Right cardiac atrium (tissue), 5 donors: ENCODE data around the gene NTPCR. TPM values are rescaled to one million over a fixed set of nuclear protein-coding genes. Genes with fewer than 3 reads are reported as not detected.

Experiments used
- ATAC-seq, 2 donors: fragments of 200-7000 bp; cut with Tn5 transposase; one replicate each; pipeline versions ENCODE4 v1.8.0 to v1.9.1; 2020; ENCODE audit warnings: moderate library complexity in 2 of 2, mild to moderate bottlenecking in 1 of 2
- DNase-seq, 3 donors: peaks; one replicate each; pipeline ENCODE4 v3.0.0-alpha.2; 2020
- H3K27ac ChIP-seq: one replicate; pipeline ENCODE4 v1.5.1; 2013; ENCODE audit warnings: mild to moderate bottlenecking, low read length, control low read depth, moderate library complexity
- H3K27me3 ChIP-seq: one replicate; pipeline ENCODE4 v1.6.1; 2013; ENCODE audit not compliant: control insufficient read depth, insufficient read depth
- H3K4me1 ChIP-seq: one replicate; pipeline ENCODE4 v1.6.1; 2013; ENCODE audit warnings: low read length; ENCODE audit not compliant: control insufficient read depth, insufficient read depth
- H3K4me3 ChIP-seq: one replicate; pipeline ENCODE4 v1.5.1; 2013; ENCODE audit warnings: low read length, control low read depth
- H3K9me3 ChIP-seq: one replicate; pipeline ENCODE4 v1.6.1; 2013; ENCODE audit warnings: low read length; ENCODE audit not compliant: control insufficient read depth
- WGBS: extraction: QIAGEN DNeasy Blood & Tissue Kit; methylation state at CpG from one replicate; pipeline ENCODE4 v1.1.7; 2013; 5-methylcytosine and 5-hydroxymethylcytosine counted together
- intact Hi-C, 4 donors: fragments of 100-400 bp; cut with DNase I; formaldehyde crosslinking; loops; one replicate each; pipeline versions ENCODE4 v1.11.0 to v1.14.0; 2022 to 2023
- polyA plus RNA-seq: library from polyadenylated mRNA; stranded (reverse); fragments of 200-250 nt; gene quantifications from one replicate; pipeline ENCODE4 v1.2.3, GENCODE V29; 2013
- total RNA-seq, 4 donors: library from RNA; stranded (reverse); fragmentation: NEBNext Ultra II Directional; extraction: Animal tissue kit (Norgen Biotek cat#: 25700); gene quantifications; one replicate each; pipeline ENCODE4 v1.2.1, GENCODE V29; 2021
- donor health status: healthy with polysubstance abuse.
- donor health status: DM: no; HTN: yes; CAD: no.
- donor health status: DM: no; HTN: no; CAD: no.
- donor health status: DM: no; HTN: yes; CAD: no; lungs with severe emphysema.
- donor health status: DM: yes; HTN: yes; CAD: no.

NTPCR gene
- total and polyA plus RNA-seq, 5 donors = 55.7 to 114 (median 57.6) TPM

DNA sequence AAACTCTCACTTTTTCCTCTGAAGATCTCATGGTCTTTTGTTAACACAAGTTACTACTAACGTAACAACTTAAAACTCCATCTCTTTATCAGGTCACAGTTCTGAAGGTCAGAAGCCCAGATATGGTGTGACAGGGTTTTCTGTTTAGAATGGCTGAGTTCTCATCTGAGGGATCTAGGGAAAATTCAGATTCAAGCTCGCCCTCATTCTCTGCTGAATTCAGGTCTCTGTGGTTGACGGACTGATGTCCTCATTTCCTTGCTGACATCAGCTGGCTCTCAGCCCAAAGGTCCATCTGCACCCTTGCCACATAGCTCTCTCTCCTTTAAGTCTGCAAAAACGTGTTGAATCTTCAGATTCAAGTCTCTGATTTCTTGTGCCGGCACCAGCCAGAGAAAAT, 6.1 kb upstream of the NTPCR start:
- intact Hi-C loops = loop anchor here in 2 of 4 donors (10.0 kb wide), 1 partner anchor 310 kb away; the partner anchor contains the start of gene SIPA1L2 (in 2 of the 2)
- H3K27ac ChIP-seq = no peak overlapping the region
- H3K4me3 ChIP-seq = no peak overlapping the region
- 73% methylated on average over 5 of the region's 5 CpGs for WGBS
- ATAC-seq (no peak), DNase-seq (no peak)
- no peaks in the 10 kb centered on the region for H3K4me1 ChIP-seq
- H3K9me3 ChIP-seq = no peaks in the 10 kb centered on the region
- no peaks in the 10 kb centered on the region for H3K27me3 ChIP-seq

DNA sequence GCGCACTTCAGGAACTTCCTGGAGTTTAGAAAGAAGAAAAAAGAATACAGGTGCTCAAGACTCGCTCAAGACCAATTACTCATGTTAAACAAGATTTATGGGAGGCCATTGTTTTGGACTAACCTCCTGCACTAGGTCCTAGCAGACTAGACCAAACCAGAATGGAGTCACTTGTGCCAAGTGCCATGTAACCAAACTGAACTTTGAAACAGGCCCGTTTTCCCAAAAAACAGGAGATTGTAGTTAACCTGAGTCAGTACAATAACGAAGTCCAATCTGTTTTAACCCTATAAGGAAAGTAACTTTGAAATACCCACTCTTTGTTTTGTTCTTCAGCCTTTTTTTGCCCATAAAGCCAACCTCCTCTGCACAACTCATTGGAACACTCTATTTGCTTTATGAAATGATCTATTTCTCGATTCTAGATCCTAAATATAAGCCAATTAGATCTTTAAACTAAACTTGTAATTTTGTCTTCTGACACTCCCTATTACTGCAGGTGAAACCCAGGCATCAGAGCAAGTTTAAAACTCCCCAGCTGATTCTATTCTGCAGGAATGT, 695 bp upstream of the NTPCR start:
- intact Hi-C loops = loop anchor here in 2 of 4 donors (10.0 kb wide), 2 partner anchors 145 to 315 kb away; partner anchors contain the start of genes SIPA1L2 (in 2 of the 2) and MAP10 (in 1 of the 2)
- Histone ChIP-seq H3K4me3 (peak overlapping the region; percentile 79), H3K27ac (no peak overlapping the region), H3K9me3 (no peaks in the 10 kb centered on the region), H3K27me3 (no peaks in the 10 kb centered on the region), H3K4me1 (peaks cover 5% of the 10 kb centered on the region)
- ATAC-seq (no peak), DNase-seq (no peak)
- WGBS = 92% methylated on average over 5 of the region's 5 CpGs

DNA sequence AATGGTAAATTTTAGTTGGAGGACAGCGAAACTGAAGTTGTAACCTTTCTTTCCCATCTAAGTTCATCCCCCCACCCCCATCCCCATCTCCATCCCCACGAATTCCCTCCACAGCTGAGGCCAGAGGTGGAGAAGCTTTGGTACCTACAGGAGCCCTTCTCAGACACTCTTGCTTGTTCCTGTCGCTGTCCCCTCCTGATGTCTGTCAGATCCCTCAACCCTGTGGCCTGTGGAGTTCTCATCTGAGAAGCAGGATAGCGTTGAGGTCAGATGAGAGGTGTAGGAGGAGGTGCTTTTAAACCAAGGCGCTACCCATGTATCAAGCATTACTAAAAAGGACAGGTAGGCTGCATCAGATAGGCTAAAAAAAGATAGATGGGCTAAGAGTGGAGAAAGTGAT, 769 bp downstream of the NTPCR start:
- Histone ChIP-seq H3K4me1 (peaks cover 5% of the 10 kb centered on the region), H3K4me3 (peak overlapping the region; percentile 79), H3K27ac (no peak overlapping the region), H3K9me3 (no peaks in the 10 kb centered on the region), H3K27me3 (no peaks in the 10 kb centered on the region)
- DNase-seq = no peak
- 23% methylated on average over 5 of the region's 5 CpGs for WGBS
- intact Hi-C loops = loop anchor here in 1 of 4 donors (10.0 kb wide), 1 partner anchor 146 kb away; the partner anchor contains the start of gene MAP10
- ATAC-seq = peak; percentile 17 to 50

DNA sequence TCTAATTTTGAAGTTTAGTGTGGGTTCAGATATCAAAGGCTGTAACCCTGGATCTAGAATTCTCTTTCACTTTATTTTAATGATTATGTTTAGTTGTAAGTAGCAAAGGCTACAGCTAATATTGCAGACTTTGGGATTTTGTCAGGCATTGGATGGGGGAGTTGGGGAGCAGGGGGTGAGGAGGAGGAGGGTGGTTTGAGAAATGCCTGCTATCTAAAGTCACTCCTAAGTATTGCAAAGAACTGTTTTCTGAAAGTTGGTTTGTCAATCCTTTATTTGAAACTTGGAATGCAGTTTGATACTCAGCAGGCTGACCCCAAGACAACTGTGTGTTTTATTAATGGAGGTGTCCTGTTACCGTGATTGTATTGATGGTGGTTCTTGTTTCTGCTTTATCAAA, 1.2 kb downstream of the NTPCR start:
- Histone ChIP-seq H3K4me1 (peaks cover 5% of the 10 kb centered on the region), H3K27me3 (no peaks in the 10 kb centered on the region), H3K9me3 (no peaks in the 10 kb centered on the region), H3K4me3 (peak overlapping the region; percentile 79), H3K27ac (no peak overlapping the region)
- intact Hi-C loops = loop anchor here in 1 of 4 donors (10.0 kb wide), 1 partner anchor 147 kb away; the partner anchor contains the start of gene MAP10
- 43% methylated on average over 1 of the region's 1 CpG for WGBS
- ATAC-seq (no peak), DNase-seq (no peak)

DNA sequence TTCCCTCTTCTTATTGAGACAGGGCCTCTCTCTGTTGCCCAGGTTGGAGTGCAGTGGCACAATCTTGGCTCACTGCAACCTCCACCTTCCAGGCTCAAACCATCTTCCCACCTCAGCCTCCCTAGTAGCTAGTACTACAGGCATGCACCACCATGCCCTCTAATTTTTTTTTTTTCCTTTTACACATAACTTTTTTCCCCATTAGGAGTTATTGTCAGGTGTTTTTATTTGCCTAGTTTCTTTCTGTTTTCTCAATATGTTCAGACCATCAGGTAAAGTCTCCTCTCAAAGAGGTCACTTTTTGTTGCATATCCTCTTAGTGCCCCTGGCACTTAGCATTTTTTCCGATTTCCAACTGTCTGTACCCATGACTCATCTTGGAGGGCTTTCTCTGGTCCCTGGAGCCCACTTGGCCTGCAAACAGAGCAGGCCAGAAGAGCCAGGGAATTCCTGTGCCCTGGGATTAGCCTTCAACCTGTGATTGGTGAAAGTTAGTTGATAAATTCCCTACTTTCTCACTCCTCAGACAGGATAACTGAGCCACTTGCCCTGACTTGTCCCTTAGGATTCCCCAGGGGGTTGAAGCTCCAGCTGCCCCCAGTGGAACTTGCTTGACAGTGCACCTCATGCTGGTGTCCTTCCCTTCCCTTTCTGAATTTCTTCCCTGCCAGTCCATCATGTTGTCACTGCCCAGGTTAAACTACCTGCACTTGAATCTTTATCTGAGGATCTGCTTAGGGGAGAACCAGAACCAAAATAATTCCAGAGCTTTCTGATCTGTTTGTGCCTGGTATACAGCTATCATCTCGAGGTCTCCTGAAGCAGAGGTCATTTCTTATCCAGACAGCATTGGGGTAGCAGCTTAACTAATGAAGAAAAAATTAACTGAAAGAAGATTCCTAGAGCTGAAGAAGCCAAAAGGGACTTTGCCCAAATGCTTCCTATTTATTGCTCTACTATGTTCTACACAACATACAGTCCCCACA, 2.4 kb downstream of the NTPCR start:
- H3K9me3 ChIP-seq = no peaks in the 10 kb centered on the region
- 85% methylated on average over 2 of the region's 2 CpGs for WGBS
- H3K4me3 ChIP-seq = no peak overlapping the region
- ATAC-seq = no peak
- peaks cover 5% of the 10 kb centered on the region for H3K4me1 ChIP-seq
- no peak overlapping the region for H3K27ac ChIP-seq
- peak in 2 of 3 donors; percentile 31 to 53 for DNase-seq
- intact Hi-C loops = loop anchor here in 1 of 4 donors (10.0 kb wide), 1 partner anchor 148 kb away; the partner anchor contains the start of gene MAP10
- no peaks in the 10 kb centered on the region for H3K27me3 ChIP-seq

DNA sequence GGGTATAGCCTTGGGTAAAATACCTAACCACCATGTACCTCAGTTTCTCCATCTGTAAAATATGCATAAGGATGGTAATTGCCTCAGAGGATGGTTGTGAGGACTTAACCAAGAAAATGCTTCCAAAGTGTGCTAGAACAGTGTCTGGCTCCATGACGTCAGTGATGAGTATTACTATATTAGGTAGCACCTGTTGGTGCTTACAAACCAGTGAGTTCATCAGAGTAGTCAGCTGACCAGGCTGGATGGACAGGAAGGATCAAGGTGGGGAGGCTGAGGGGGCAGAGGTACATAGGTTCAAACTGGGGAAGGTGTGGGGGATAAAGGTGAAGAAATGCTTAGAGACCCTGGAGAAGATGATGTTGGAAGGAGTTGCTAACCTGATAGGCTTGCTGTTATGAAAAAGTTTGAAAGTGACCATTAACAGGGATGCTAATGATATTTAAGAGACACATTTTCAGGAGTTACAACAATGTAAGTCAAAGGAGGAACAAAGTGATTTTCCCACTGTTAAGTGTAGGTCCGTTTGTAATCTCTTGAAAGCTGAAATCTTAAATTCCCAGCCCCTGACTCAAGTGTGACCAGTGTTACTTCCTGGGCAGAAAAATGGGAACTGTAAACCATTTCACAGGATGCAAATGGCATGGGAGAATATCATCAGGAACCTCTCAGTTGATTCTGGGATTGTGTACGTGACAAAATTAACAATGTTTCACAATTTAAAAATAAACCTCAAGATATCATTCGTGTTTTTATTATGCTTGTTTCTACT, 4.4 kb downstream of the NTPCR start:
- 80% methylated on average over 4 of the region's 4 CpGs for WGBS
- H3K9me3 ChIP-seq = no peaks in the 10 kb centered on the region
- no peak overlapping the region for H3K27ac ChIP-seq
- intact Hi-C loops = loop anchor here in 1 of 4 donors (10.0 kb wide), 1 partner anchor 150 kb away; the partner anchor contains the start of gene MAP10
- H3K4me3 ChIP-seq = no peak overlapping the region
- ATAC-seq (no peak), DNase-seq (no peak)
- peaks cover 5% of the 10 kb centered on the region for H3K4me1 ChIP-seq
- H3K27me3 ChIP-seq = no peaks in the 10 kb centered on the region

DNA sequence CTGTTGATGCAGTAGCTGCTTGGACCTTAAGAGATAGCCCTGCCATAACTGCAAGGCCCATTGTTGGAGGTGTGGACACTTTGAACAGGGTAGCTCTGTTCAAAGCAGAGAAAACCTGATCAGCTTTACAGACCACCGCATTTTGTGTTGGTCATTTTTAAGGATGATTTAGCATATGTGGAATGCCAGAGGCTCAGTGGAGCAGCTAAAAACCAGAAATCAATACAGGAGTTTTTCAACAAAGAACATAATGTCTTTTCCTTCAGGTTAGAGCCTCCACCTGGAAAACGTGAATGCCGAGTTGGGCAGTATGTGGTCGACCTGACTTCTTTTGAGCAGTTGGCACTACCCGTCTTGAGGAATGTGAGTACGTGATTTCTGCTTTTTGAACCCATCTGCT, 5.7 kb downstream of the NTPCR start:
- WGBS = 97% methylated on average over 6 of the region's 6 CpGs
- Histone ChIP-seq H3K27me3 (no peaks in the 10 kb centered on the region), H3K27ac (no peak overlapping the region), H3K4me1 (peaks cover 5% of the 10 kb centered on the region), H3K4me3 (no peak overlapping the region), H3K9me3 (no peaks in the 10 kb centered on the region)
- intact Hi-C loops = loop anchor here in 1 of 4 donors (10.0 kb wide), 1 partner anchor 151 kb away; the partner anchor contains the start of gene MAP10
- DNase-seq (no peak), ATAC-seq (no peak)

DNA sequence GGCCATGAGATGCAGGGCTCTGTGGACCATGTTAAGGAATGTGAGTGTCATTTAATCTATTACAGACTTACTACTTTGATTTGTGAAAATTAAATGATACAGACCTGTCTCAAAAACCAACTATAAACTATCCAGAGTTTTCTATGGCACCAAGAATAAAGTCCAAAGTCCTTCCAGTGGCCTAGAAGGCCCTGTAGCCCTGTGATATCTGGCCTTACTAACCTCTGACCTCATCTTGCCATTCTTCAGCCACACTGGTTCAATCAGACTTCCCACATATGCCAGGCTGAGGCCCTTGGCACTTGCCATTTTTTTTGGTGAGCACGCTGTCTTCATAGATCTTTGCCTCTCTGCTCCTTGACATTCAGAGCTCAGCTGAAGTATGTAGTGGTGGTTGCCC, 7.7 kb downstream of the NTPCR start:
- no peak for DNase-seq
- no peak for ATAC-seq
- Histone ChIP-seq H3K9me3 (no peaks in the 10 kb centered on the region), H3K27ac (no peak overlapping the region), H3K27me3 (no peaks in the 10 kb centered on the region), H3K4me3 (no peak overlapping the region), H3K4me1 (no peaks in the 10 kb centered on the region)
- WGBS = 100% methylated on average over 1 of the region's 1 CpG
- intact Hi-C loops = loop anchor here in 1 of 4 donors (10.0 kb wide), 1 partner anchor 153 kb away; the partner anchor contains the start of gene MAP10

DNA sequence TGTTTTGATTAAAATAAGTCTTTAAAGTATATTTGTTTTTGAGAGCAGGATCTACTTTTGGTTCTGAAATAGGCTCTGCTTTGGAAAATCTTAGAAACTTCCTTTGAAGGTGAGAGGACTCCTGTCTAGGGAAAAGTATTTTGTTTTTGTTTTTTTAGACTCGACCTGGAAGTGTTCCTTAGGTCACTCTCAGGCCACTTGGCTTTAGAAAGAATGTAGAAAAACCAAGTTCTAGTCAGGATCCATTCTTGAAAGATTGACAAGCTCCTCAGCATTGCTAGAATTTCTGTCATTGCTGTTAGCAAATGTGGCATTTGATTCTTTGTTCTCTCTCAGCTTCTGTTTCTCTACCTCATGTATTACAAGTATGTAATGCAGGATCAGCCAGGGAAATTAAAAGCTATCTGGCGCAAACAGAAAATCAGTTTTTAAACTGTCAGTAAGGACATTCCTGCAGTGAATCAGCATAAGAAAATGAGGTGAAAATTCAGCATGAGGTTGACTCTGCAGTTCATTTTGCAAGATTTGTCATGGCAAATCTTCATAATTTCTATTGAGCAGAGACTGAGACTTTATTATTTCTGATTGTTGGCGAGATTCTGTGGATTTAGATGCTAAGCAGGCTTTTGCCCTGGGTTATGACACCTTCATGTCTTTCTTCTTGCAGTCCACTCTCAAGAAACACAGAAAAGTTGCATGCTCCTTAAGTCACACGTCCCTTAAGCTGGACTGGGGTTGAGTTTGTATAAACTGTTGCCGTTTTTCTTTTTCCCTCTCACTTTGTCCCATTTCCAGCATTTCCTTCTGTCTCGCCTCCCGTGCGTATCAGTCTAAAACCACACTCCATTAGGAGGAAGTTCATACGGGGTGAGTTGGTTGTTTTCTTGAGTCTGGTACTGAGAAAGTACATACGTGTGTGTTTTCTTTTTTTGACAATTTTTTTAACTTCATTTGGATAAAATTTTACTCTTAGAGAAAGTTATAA, 12.6 kb downstream of the NTPCR start:
- WGBS = 35% methylated on average over 10 of the region's 10 CpGs
- Histone ChIP-seq H3K4me1 (peaks cover 5% of the 10 kb centered on the region), H3K27me3 (no peaks in the 10 kb centered on the region), H3K9me3 (no peaks in the 10 kb centered on the region), H3K27ac (peak overlapping the region; percentile 51), H3K4me3 (peak overlapping the region; percentile 31)
- intact Hi-C loops = loop anchor here in 1 of 4 donors (10.0 kb wide), 1 partner anchor 328 kb away; the partner anchor contains the start of gene SIPA1L2
- peak in 1 of 2 donors; percentile 54 for ATAC-seq
- DNase-seq = no peak
